HL-60 (cell line): ENCODE results near the gene HELZ.

Experiments
- DNase-seq, 2 experiments: peaks; one replicate each; pipeline ENCODE4 v3.0.0-alpha.2; 2010 to 2020; ENCODE audit warnings: low read depth in 1 of 2, low spot score in 1 of 2
- H3K27ac ChIP-seq: fragments of 250-450 bp; sonication (Bioruptor Pico); replicated peaks from 2 replicates; pipeline ENCODE4 v1.5.1; 2020; ENCODE audit warnings: mild to moderate bottlenecking, moderate library complexity
- H3K27me3 ChIP-seq: fragments of 250-450 bp; sonication (Bioruptor Pico); 2 replicates; pipeline ENCODE4 v1.5.1; 2021; ENCODE audit warnings: mild to moderate bottlenecking, moderate library complexity; ENCODE audit not compliant: insufficient read depth, poor library complexity, severe bottlenecking
- H3K4me3 ChIP-seq: replicated peaks from 2 replicates; pipeline ENCODE4 v1.5.1; 2011; ENCODE audit warnings: mild to moderate bottlenecking, control low read depth, low read length; ENCODE audit not compliant: insufficient read depth
- CTCF ChIP-seq: IDR thresholded peaks from one replicate; pipeline ENCODE4 v1.5.1; 2011; ENCODE audit warnings: low read length, control low read depth, inconsistent platforms; ENCODE audit not compliant: insufficient read depth
- GABPA ChIP-seq: IDR thresholded peaks from 2 replicates; pipeline ENCODE4 v1.6.1; 2012; ENCODE audit warnings: low read depth
- POLR2AphosphoS5 ChIP-seq: IDR thresholded peaks from 2 replicates; pipeline ENCODE4 v1.6.1; 2012; ENCODE audit warnings: low read depth
- REST ChIP-seq: IDR thresholded peaks from 2 replicates; pipeline ENCODE4 v1.6.1; 2012; ENCODE audit warnings: low read depth; ENCODE audit not compliant: insufficient replicate concordance
- SPI1 ChIP-seq: IDR thresholded peaks from 2 replicates; pipeline ENCODE4 v1.6.1; 2012; ENCODE audit warnings: low read depth, mild to moderate bottlenecking, borderline replicate concordance

HELZ gene

GRCh38 chr17:67125924-67126323 is 119.1 kb downstream of the HELZ start:
- TF ChIP-seq CTCF (no peak), SPI1 (no peak), GABPA (no peak), REST (no peak)
- no peak for DNase-seq
- Histone ChIP-seq H3K27me3 (no peaks in the 10 kb centered on the region), H3K27ac (no peak overlapping the region), H3K4me3 (no peak overlapping the region)

- Histone ChIP-seq H3K4me3 (no peak overlapping the region), H3K27me3 (no peaks in the 10 kb centered on the region), H3K27ac (no peak overlapping the region)
- TF ChIP-seq REST, result no peak
- TF ChIP-seq GABPA, result no peak
- TF ChIP-seq SPI1, result no peak
- TF ChIP-seq POLR2AphosphoS5, result no peak
- no peak for TF ChIP-seq CTCF
- DNase-seq, result no peak
Measured at GRCh38 chr17:67125417-67125816, 119.6 kb downstream of the HELZ start.

- no peaks in the 10 kb centered on the region for H3K27me3 ChIP-seq
- TF ChIP-seq REST (no peak), CTCF (no peak)
- no peak overlapping the region for H3K4me3 ChIP-seq
- DNase-seq, result no peak
- no peak overlapping the region for H3K27ac ChIP-seq
Measured at GRCh38 chr17:67124450-67125148, 120.4 kb downstream of the HELZ start.
